ENCODE measurements around the gene CZIB. TPM values are rescaled to one million over a fixed set of nuclear protein-coding genes. Genes with fewer than 3 reads are reported as not detected.

The CZIB gene
- total RNA-seq, 4 donors from 2014 or later: 49.2 to 67.7 (median 64.7) TPM

- 93 to 94% methylated on average over 4 of the region's 4 CpGs for WGBS, 2 donors
- no peak for TF ChIP-seq POLR2A (IDR thresholded peaks at IDR 0.05)
- no peak for TF ChIP-seq EP300 (IDR thresholded peaks at IDR 0.05)
- TF ChIP-seq, protein P1, sequence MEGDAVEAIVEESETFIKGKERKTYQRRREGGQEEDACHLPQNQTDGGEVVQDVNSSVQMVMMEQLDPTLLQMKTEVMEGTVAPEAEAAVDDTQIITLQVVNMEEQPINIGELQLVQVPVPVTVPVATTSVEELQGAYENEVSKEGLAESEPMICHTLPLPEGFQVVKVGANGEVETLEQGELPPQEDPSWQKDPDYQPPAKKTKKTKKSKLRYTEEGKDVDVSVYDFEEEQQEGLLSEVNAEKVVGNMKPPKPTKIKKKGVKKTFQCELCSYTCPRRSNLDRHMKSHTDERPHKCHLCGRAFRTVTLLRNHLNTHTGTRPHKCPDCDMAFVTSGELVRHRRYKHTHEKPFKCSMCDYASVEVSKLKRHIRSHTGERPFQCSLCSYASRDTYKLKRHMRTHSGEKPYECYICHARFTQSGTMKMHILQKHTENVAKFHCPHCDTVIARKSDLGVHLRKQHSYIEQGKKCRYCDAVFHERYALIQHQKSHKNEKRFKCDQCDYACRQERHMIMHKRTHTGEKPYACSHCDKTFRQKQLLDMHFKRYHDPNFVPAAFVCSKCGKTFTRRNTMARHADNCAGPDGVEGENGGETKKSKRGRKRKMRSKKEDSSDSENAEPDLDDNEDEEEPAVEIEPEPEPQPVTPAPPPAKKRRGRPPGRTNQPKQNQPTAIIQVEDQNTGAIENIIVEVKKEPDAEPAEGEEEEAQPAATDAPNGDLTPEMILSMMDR (IDR thresholded peaks at IDR 0.05): no peak
- Histone ChIP-seq H3K36me3 (peaks cover 0 to 9% (median 0%) of the 10 kb centered on the region in 3 donors), H3K4me3 (no peak overlapping the region), H3K4me1 (no peaks in the 10 kb centered on the region), H3K27ac (no peak overlapping the region), H3K27me3 (no peaks in the 10 kb centered on the region), H3K9me3 (no peaks in the 10 kb centered on the region)
- DNase-seq (ENCODE audit: low spot score in 2 of 2): no peak
Measured at GRCh38 chr1:53250325-53250724, 29.9 kb upstream of the CZIB start.

GRCh38 chr1:53249706-53250105, 29.3 kb upstream of the CZIB start:
- TF ChIP-seq, protein P1 (IDR thresholded peaks at IDR 0.05): no peak
- no peak for TF ChIP-seq POLR2A (IDR thresholded peaks at IDR 0.05)
- TF ChIP-seq EP300 (IDR thresholded peaks at IDR 0.05): no peak
- DNase-seq (ENCODE audit: low spot score in 2 of 2): no peak
- H3K4me3 ChIP-seq: no peak overlapping the region
- H3K36me3 ChIP-seq: peaks cover 0 to 5% (median 0%) of the 10 kb centered on the region in 3 donors
- H3K27me3 ChIP-seq: no peaks in the 10 kb centered on the region
- H3K27ac ChIP-seq: no peak overlapping the region
- no peaks in the 10 kb centered on the region for H3K4me1 ChIP-seq
- WGBS, 2 donors: 52 to 58% methylated on average over 3 of the region's 3 CpGs
- no peaks in the 10 kb centered on the region for H3K9me3 ChIP-seq

DNA sequence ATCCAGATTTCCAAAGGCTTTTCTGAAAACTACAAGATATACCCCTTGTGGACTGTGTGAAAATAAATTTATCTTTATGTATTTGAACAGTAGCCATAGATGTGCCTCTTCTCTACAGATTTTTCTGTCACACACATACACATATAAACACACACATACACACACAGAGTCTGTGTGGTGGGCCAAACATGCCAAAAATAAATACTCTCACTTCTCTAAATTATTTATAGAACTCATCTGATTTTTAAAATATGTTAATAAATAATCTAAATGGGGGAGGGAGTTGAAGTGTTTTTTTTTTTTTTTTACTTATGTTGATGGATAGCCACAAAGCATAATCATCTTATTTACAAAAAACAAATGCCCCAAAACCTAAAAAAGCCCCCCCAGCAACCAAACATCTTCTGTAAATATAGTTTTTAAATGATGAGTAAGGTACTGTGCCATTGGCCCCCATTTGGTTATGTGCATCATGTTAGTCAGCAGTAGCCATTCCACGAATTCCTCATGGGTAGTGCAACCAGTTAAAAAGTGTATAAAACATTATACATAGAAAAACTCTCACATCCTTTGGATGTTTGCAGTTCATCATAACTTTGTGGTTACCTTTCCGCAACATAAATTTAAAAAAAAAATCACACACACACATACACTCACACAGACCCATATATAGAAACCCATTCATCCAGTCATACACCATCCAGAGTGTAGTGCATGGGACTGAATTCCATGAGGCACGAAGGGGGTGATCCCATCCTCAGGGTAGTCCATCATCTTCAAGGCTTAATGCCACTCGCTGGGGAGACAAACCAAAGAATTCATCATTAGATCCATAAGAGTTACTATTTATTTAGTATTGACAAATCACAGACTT, 26.1 kb upstream of the CZIB start:
- peaks cover 0 to 5% (median 0%) of the 10 kb centered on the region in 3 donors for H3K36me3 ChIP-seq
- TF ChIP-seq EP300 (IDR thresholded peaks at IDR 0.05) (no peak), POLR2A (IDR thresholded peaks at IDR 0.05) (no peak)
- TF ChIP-seq, protein P1 (IDR thresholded peaks at IDR 0.05): no peak
- WGBS, 2 donors: 77 to 92% methylated on average over 4 of the region's 4 CpGs

GRCh38 chr1:53244141-53244540, 23.7 kb upstream of the CZIB start:
- 71 to 80% methylated on average over 4 of the region's 4 CpGs for WGBS, 2 donors
- TF ChIP-seq, protein P1 (IDR thresholded peaks at IDR 0.05): no peak
- no peak for TF ChIP-seq EP300 (IDR thresholded peaks at IDR 0.05)
- TF ChIP-seq POLR2A (IDR thresholded peaks at IDR 0.05): no peak
- peaks cover 0 to under 1% (median under 1%) of the 10 kb centered on the region in 4 donors for H3K4me1 ChIP-seq
- no peaks in the 10 kb centered on the region for H3K27me3 ChIP-seq
- no peak overlapping the region for H3K27ac ChIP-seq
- H3K4me3 ChIP-seq: no peak overlapping the region
- no peaks in the 10 kb centered on the region for H3K9me3 ChIP-seq
- no peak for DNase-seq (ENCODE audit: low spot score in 2 of 2)
- no peaks in the 10 kb centered on the region for H3K36me3 ChIP-seq

More for the DNA sequence above, 26.1 kb upstream of the CZIB start:
- Histone ChIP-seq H3K4me3 (no peak overlapping the region), H3K9me3 (no peaks in the 10 kb centered on the region), H3K27ac (no peak overlapping the region), H3K4me1 (no peaks in the 10 kb centered on the region), H3K27me3 (no peaks in the 10 kb centered on the region)
- DNase-seq (ENCODE audit: low spot score in 2 of 2): no peak

- no peak for DNase-seq (ENCODE audit: low spot score in 2 of 2)
- Histone ChIP-seq H3K36me3 (no peaks in the 10 kb centered on the region), H3K27ac (no peak overlapping the region), H3K9me3 (no peaks in the 10 kb centered on the region), H3K27me3 (no peaks in the 10 kb centered on the region), H3K4me3 (no peak overlapping the region), H3K4me1 (peaks cover 0 to 12% (median 10%) of the 10 kb centered on the region in 4 donors)
- 70 to 71% methylated on average over 4 of the region's 4 CpGs for WGBS, 2 donors
- no peak for TF ChIP-seq EP300 (IDR thresholded peaks at IDR 0.05)
- no peak for TF ChIP-seq POLR2A (IDR thresholded peaks at IDR 0.05)
- TF ChIP-seq, protein P1 (IDR thresholded peaks at IDR 0.05): no peak
Measured at GRCh38 chr1:53242381-53242780, 21.9 kb upstream of the CZIB start.

Data from tibial nerve (tissue), 4 donors.